HepG2 (cell line): ENCODE data around the gene GPD1. TPM values are rescaled to one million over a fixed set of nuclear protein-coding genes. Genes with fewer than 3 reads are reported as not detected.

Experiments used
- BCL6 ChIP-seq: IDR thresholded peaks from 2 replicates; pipeline ENCODE4 v1.6.1; 2016; ENCODE audit warnings: missing genetic modification reagents, missing compliant biosample characterization
- EEA1 ChIP-seq: sonication (generic); formaldehyde crosslinking; IDR thresholded peaks from 2 replicates; pipeline ENCODE4 v1.5.1; 2020; ENCODE audit warnings: mild to moderate bottlenecking, missing genetic modification reagents, borderline replicate concordance
- GPBP1L1 ChIP-seq: sonication (generic); formaldehyde crosslinking; IDR thresholded peaks from 2 replicates; pipeline ENCODE4 v1.5.0; 2020; ENCODE audit warnings: mild to moderate bottlenecking, missing genetic modification reagents
- IKZF5 ChIP-seq: IDR thresholded peaks from 2 replicates; pipeline ENCODE4 v1.6.1; 2018; ENCODE audit warnings: missing genetic modification reagents, mild to moderate bottlenecking, missing compliant biosample characterization
- MEF2D ChIP-seq: sonication (generic); formaldehyde crosslinking; IDR thresholded peaks from 2 replicates; pipeline ENCODE4 v1.5.1; 2020; ENCODE audit warnings: mild to moderate bottlenecking, missing genetic modification reagents
- RBFOX2 ChIP-seq: fragments of 200-400 bp; formaldehyde crosslinking; IDR thresholded peaks from 2 replicates; pipeline ENCODE4 v1.6.1; 2017; ENCODE audit warnings: low read depth, mild to moderate bottlenecking, low read length
- RFXAP ChIP-seq: sonication (generic); formaldehyde crosslinking; IDR thresholded peaks from 2 replicates; pipeline ENCODE4 v1.4.0; 2020; ENCODE audit warnings: missing genetic modification reagents, borderline replicate concordance
- RXRB ChIP-seq: IDR thresholded peaks from 2 replicates; pipeline ENCODE4 v1.6.1; 2016; ENCODE audit warnings: borderline replicate concordance, missing genetic modification reagents, missing compliant biosample characterization
- SNAPC5 ChIP-seq: sonication (generic); formaldehyde crosslinking; IDR thresholded peaks from 2 replicates; pipeline ENCODE4 v1.8.1; 2023; ENCODE audit warnings: mild to moderate bottlenecking, missing genetic modification reagents, borderline replicate concordance
- YEATS2 ChIP-seq: sonication (generic); formaldehyde crosslinking; IDR thresholded peaks from 2 replicates; pipeline ENCODE4 v1.4.0; 2020; ENCODE audit warnings: missing genetic modification reagents, borderline replicate concordance
- ZHX1 ChIP-seq: sonication (generic); formaldehyde crosslinking; IDR thresholded peaks from 2 replicates; pipeline ENCODE4 v1.8.1; 2022; ENCODE audit warnings: low read depth, mild to moderate bottlenecking, missing genetic modification reagents
- ZNF142 ChIP-seq: sonication (generic); formaldehyde crosslinking; IDR thresholded peaks from 2 replicates; pipeline ENCODE4 v1.4.0; 2020; ENCODE audit warnings: missing genetic modification reagents
- ZNF225 ChIP-seq: sonication (generic); formaldehyde crosslinking; IDR thresholded peaks from 2 replicates; pipeline ENCODE4 v1.4.0; 2020; ENCODE audit warnings: mild to moderate bottlenecking, missing genetic modification reagents
- ZNF33B ChIP-seq: sonication (generic); formaldehyde crosslinking; IDR thresholded peaks from 2 replicates; pipeline ENCODE4 v1.5.1; 2020; ENCODE audit warnings: mild to moderate bottlenecking, missing genetic modification reagents
- ZNF543 ChIP-seq: sonication (generic); formaldehyde crosslinking; IDR thresholded peaks from 2 replicates; pipeline ENCODE4 v1.4.0; 2020; ENCODE audit warnings: mild to moderate bottlenecking, missing genetic modification reagents
- ZNF782 ChIP-seq: sonication (generic); formaldehyde crosslinking; IDR thresholded peaks from 2 replicates; pipeline ENCODE4 v1.4.0; 2020; ENCODE audit warnings: missing genetic modification reagents, mild to moderate bottlenecking, borderline replicate concordance
- ZNF879 ChIP-seq: sonication (generic); formaldehyde crosslinking; IDR thresholded peaks from 2 replicates; pipeline ENCODE4 v1.8.1; 2023; ENCODE audit warnings: missing genetic modification reagents
- polyA plus RNA-seq, 8 experiments: library from polyadenylated mRNA; depleted of rRNA in 3 of 8; stranded (reverse) in 7 of 8; unstranded in 1 of 8; fragments of >200 nt; fragmentation: Illumina TruSeq in 4 of 8; extraction: Trizol in 4 of 8; gene quantifications; 2 replicates each; pipeline versions ENCODE4 v1.2.1 to v1.2.3, GENCODE V29; 2011 to 2016; ENCODE audit warnings: low read depth in 4 of 8, missing spikeins in 1 of 8, mixed read lengths in 1 of 8; ENCODE audit not compliant: insufficient read depth in 1 of 8
- total RNA-seq, 5 experiments: library from RNA; depleted of rRNA; stranded (reverse); fragments of >200 nt; fragmentation: Illumina TruSeq; extraction: Trizol; gene quantifications; 2 replicates each; pipeline ENCODE4 v1.2.3, GENCODE V29; 2016; ENCODE audit warnings: low read depth in 1 of 5

GPD1 gene
- total and polyA plus RNA-seq, 2 of the 13 experiments (the other 11 are each of a cell fraction or from before 2014, with no cell fraction given), result 3.7 to 30.6 TPM

GRCh38 chr12:50111693-50112455, 8.1 kb downstream of the GPD1 start, which contains the start of gene COX14 (continued):
- TF ChIP-seq SNAPC5 (0 out of 2 replicates have a peak, but pooled peaks have one; percentile 55), RXRB (peak; percentile 44; the same call in 1 of the 2 replicates), ZNF142 (CRISPR knock-in tag) (no peak), MEF2D (peak; percentile 80), ZNF543 (CRISPR knock-in tag) (peak; percentile 60; the same call in 1 of the 2 replicates), BCL6 (no peak), ZHX1 (CRISPR knock-in tag) (0 out of 2 replicates have a peak, but pooled peaks have one; percentile 65), EEA1 (CRISPR knock-in tag) (no peak), IKZF5 (CRISPR knock-in tag) (peak; percentile 53; the same call in 1 of the 2 replicates), GPBP1L1 (CRISPR knock-in tag) (no peak), RBFOX2 (peak; percentile 89), YEATS2 (peak; percentile 79; the same call in 1 of the 2 replicates), ZNF33B (CRISPR knock-in tag) (0 out of 2 replicates have a peak, but pooled peaks have one; percentile 58), ZNF782 (CRISPR knock-in tag) (peak; percentile 87), ZNF879 (no peak), RFXAP (CRISPR knock-in tag) (peak; percentile 100), ZNF225 (CRISPR knock-in tag) (peak; percentile 90)
